ENCODE results near the gene NOS1AP. TPM values are rescaled to one million over a fixed set of nuclear protein-coding genes. Genes with fewer than 3 reads are reported as not detected.

NOS1AP gene
- total RNA-seq, 1 donor, result 0.18 TPM

DNA sequence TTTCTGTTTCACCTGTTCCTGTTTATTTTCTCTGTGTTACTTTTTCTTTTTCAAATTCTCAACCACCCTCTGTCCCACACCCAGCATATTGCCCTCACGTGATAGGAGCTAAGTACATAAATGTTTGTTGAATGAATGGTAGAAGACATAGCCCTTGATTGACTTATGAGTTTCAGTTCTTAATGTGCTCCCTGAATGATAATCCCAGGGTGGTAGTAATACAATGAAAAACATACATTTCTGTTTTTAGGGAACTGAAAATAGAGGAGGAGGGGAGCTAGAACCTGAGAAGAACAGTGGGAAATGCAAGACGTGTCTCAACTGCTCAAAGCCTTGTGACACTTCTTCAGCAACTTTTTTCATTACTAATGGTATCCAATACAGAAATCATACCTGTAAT is 160.1 kb downstream of the NOS1AP start:
- no peak overlapping the region for H3K4me3 ChIP-seq (ENCODE audit: low read depth, low read length)
- DNase-seq (ENCODE audit: low read depth), result no peak
- no peak for TF ChIP-seq CTCF (IDR thresholded peaks at IDR 0.05; ENCODE audit: insufficient read depth, low read length)

DNA sequence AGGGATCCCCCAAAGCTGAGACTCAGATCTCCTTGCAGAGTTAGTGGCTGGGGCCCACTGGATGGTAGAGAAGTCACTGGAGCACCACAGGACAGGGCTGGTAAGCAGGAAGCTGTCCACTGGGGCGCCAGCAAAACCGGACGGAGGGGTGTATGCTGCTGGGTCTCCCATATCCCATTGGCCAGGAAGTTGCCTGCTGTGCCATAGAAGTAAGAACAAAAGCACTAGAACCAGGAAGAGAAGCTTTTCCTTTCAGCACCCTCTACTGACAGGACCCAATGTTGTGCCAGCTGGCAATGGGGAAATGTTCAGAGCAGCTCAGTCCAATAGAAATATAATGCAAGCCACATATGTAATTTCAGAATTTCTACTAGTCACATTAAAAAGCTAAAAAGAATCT is 160.6 kb downstream of the NOS1AP start:
- no peak for TF ChIP-seq CTCF (IDR thresholded peaks at IDR 0.05; ENCODE audit: insufficient read depth, low read length)
- H3K4me3 ChIP-seq (ENCODE audit: low read depth, low read length), result no peak overlapping the region
- DNase-seq (ENCODE audit: low read depth), result no peak

DNA sequence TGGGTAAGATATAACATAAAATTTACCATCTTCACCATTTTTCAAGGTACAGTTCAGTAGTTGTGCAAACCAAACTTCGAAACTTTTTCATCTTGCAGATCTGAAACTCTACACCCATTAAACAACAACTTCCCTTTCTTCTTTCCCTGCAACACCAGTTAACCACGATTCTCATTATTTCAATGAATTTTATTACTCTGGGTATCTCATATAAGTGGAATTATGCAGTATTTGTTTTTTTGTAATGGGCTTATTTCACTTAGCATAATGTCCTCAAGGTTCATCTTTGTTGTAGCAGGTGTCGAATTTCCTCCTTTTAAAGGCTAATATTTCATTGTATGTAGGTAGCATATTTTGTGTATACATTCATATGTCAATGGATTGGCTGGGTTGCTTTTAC is 161.0 kb downstream of the NOS1AP start:
- no peak for TF ChIP-seq CTCF (IDR thresholded peaks at IDR 0.05; ENCODE audit: insufficient read depth, low read length)
- H3K4me3 ChIP-seq (ENCODE audit: low read depth, low read length), result no peak overlapping the region
- DNase-seq (ENCODE audit: low read depth), result no peak

DNA sequence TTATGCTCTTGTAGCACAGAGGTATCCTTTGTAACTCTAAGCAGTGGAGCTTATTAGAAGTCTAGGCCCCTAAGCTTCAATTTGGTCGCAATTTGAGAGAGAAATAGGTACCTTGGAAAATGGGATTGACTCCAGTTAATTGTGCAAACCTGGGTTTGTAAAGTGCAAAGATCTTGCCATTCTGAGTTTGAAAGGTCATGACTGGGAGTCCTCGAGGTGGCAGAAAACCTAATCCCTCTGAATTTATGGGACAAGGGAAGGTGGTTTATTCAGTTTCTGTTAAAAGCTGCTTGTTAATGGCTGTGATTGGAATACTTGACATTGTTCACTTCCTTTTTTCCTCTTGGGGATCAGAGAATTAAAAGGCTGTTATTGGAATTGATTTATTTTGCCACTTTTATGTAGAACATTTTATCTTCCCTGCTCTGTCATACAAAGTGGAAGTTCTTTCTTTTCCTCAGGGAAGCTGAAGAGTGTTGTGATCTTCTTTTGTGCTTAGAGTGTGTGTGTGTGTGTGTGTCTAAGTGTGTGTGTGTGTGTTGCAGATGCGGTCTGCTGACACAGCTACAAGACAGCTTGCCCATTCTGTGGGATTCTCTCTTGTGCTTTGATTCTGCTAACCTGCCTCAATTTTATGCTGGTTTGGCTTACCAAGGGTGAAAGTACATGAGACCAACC is 162.7 kb downstream of the NOS1AP start:
- DNase-seq (ENCODE audit: low read depth), result no peak
- no peak for TF ChIP-seq CTCF (IDR thresholded peaks at IDR 0.05; ENCODE audit: insufficient read depth, low read length)

GRCh38 chr1:162233066-162233465 is 163.6 kb downstream of the NOS1AP start:
- TF ChIP-seq CTCF (IDR thresholded peaks at IDR 0.05; ENCODE audit: insufficient read depth, low read length), result no peak
- DNase-seq (ENCODE audit: low read depth), result no peak
- H3K4me3 ChIP-seq (ENCODE audit: low read depth, low read length), result no peak overlapping the region

More for the DNA sequence above, 162.7 kb downstream of the NOS1AP start:
- no peak overlapping the region for H3K4me3 ChIP-seq (ENCODE audit: low read depth, low read length)

GRCh38 chr1:162233937-162234336 is 164.4 kb downstream of the NOS1AP start:
- no peak for DNase-seq (ENCODE audit: low read depth)
- H3K4me3 ChIP-seq (ENCODE audit: low read depth, low read length), result no peak overlapping the region
- TF ChIP-seq CTCF (IDR thresholded peaks at IDR 0.05; ENCODE audit: insufficient read depth, low read length), result no peak

GRCh38 chr1:162234571-162234970 is 165.1 kb downstream of the NOS1AP start:
- DNase-seq (ENCODE audit: low read depth), result no peak
- H3K4me3 ChIP-seq (ENCODE audit: low read depth, low read length), result no peak overlapping the region
- TF ChIP-seq CTCF (IDR thresholded peaks at IDR 0.05; ENCODE audit: insufficient read depth, low read length), result no peak

All from fibroblast of the aortic adventitia (primary cell).